IMR-90 (cell line): ENCODE results near the gene ZBTB40. TPM values are rescaled to one million over a fixed set of nuclear protein-coding genes. Genes with fewer than 3 reads are reported as not detected.

Experiments used
- ATAC-seq: fragments of 200-7000 bp; cut with Tn5 transposase; 2 replicates; pipeline ENCODE4 v1.9.1; 2020; ENCODE audit warnings: low read depth, mild to moderate bottlenecking, moderate library complexity
- BruUV-seq: library from RNA; stranded (reverse); fragments of 400-500 nt; replicated peaks from 2 replicates; lab custom pipeline; 2021; lab: Mats Ljungman, UMichigan
- CTCF ChIA-PET: fragments of 300-600 bp; formaldehyde crosslinking; extraction: SDS; loops from one replicate; lab custom pipeline; 2021; ENCODE audit warnings: antibody characterized with exemption; lab: Yijun Ruan, JAX
- POLR2A ChIA-PET: fragments of 300-600 bp; sonication (Branson Sonifier 250); formaldehyde crosslinking; loops from one replicate; lab custom pipeline; 2022; ENCODE audit warnings: antibody characterized with exemption; ENCODE audit not compliant: unreplicated experiment; lab: Charles Lee
- DNase-seq: peaks from one replicate; pipeline ENCODE4 v3.0.0; 2013
- H2AFZ ChIP-seq: replicated peaks from 2 replicates; pipeline ENCODE3; 2013; ENCODE audit warnings: low read length, mild to moderate bottlenecking; ENCODE audit not compliant: poor library complexity
- H2AK5ac ChIP-seq: 2 replicates; pipeline ENCODE4 v1.6.1; 2013; ENCODE audit warnings: low read depth, low read length, inconsistent platforms
- H2AK9ac ChIP-seq: replicated peaks from 2 replicates; pipeline ENCODE3; 2013; ENCODE audit warnings: mild to moderate bottlenecking, low read depth, low read length, moderate library complexity; ENCODE audit not compliant: poor library complexity
- H2BK120ac ChIP-seq: 2 replicates; pipeline ENCODE4 v1.6.1; 2013; ENCODE audit warnings: low read depth, low read length, inconsistent platforms
- H2BK15ac ChIP-seq: 3 replicates; pipeline ENCODE4 v1.6.1; 2013; ENCODE audit warnings: low read depth, low read length, inconsistent platforms
- H2BK20ac ChIP-seq: 2 replicates; pipeline ENCODE4 v1.6.1; 2013; ENCODE audit warnings: low read depth, mild to moderate bottlenecking, inconsistent platforms, low read length, moderate library complexity
- H2BK5ac ChIP-seq: 2 replicates; pipeline ENCODE4 v1.6.1; 2013; ENCODE audit warnings: mild to moderate bottlenecking, low read depth, low read length, inconsistent platforms; ENCODE audit not compliant: poor library complexity, severe bottlenecking
- H3K14ac ChIP-seq: replicated peaks from 2 replicates; pipeline ENCODE4 v1.6.1; 2013; ENCODE audit warnings: low read depth, low read length, inconsistent platforms
- H3K18ac ChIP-seq: 2 replicates; pipeline ENCODE4 v1.6.1; 2013; ENCODE audit warnings: low read depth, low read length, control low read depth
- H3K23ac ChIP-seq: 2 replicates; pipeline ENCODE4 v1.6.1; 2013; ENCODE audit warnings: low read depth, low read length, inconsistent platforms
- H3K27ac ChIP-seq: 2 replicates; pipeline ENCODE4 v1.5.1; 2013; ENCODE audit warnings: mild to moderate bottlenecking, control low read depth, low read length; ENCODE audit not compliant: insufficient read depth
- H3K27me3 ChIP-seq: 2 replicates; pipeline ENCODE4 v1.6.1; 2013; ENCODE audit warnings: low read length; ENCODE audit not compliant: control insufficient read depth, insufficient read depth
- H3K36me3 ChIP-seq: 2 replicates; pipeline ENCODE4 v1.6.1; 2013; ENCODE audit warnings: low read length, mixed read lengths; ENCODE audit not compliant: control insufficient read depth, insufficient read depth
- H3K4ac ChIP-seq: 2 replicates; pipeline ENCODE4 v1.6.1; 2013; ENCODE audit warnings: low read depth, low read length, inconsistent platforms
- H3K4me1 ChIP-seq: 2 replicates; pipeline ENCODE4 v1.6.1; 2013; ENCODE audit warnings: low read length, mixed read lengths; ENCODE audit not compliant: control insufficient read depth, insufficient read depth
- H3K4me2 ChIP-seq: 2 replicates; pipeline ENCODE4 v1.6.1; 2013; ENCODE audit warnings: low read depth, mild to moderate bottlenecking, control low read depth, low read length, moderate library complexity
- H3K4me3 ChIP-seq: 2 replicates; pipeline ENCODE4 v1.5.1; 2013; ENCODE audit warnings: low read depth, mild to moderate bottlenecking, control low read depth, low read length, moderate library complexity; ENCODE audit not compliant: insufficient read depth
- H3K56ac ChIP-seq: 2 replicates; pipeline ENCODE4 v1.6.1; 2013; ENCODE audit warnings: low read length, inconsistent platforms; ENCODE audit not compliant: insufficient read depth; ENCODE audit errors: extremely low read depth
- H3K79me1 ChIP-seq, 2 experiments: 2 replicates each; pipeline ENCODE4 v1.6.1; 2013; ENCODE audit warnings: low read length in 2 of 2, inconsistent platforms in 1 of 2, low read depth in 1 of 2
- H3K9ac ChIP-seq: 2 replicates; pipeline ENCODE4 v1.6.1; 2013; ENCODE audit warnings: low read depth, low read length, control low read depth
- H3K9me1 ChIP-seq: 2 replicates; pipeline ENCODE4 v1.6.1; 2013; ENCODE audit warnings: low read length, inconsistent platforms; ENCODE audit not compliant: insufficient read depth
- H3K9me3 ChIP-seq: 2 replicates; pipeline ENCODE4 v1.6.1; 2013; ENCODE audit warnings: low read length; ENCODE audit not compliant: control insufficient read depth, insufficient read depth
- H4K20me1 ChIP-seq: 2 replicates; pipeline ENCODE4 v1.6.1; 2013; ENCODE audit warnings: low read length, inconsistent platforms; ENCODE audit not compliant: insufficient read depth
- H4K5ac ChIP-seq: 2 replicates; pipeline ENCODE4 v1.6.1; 2013; ENCODE audit warnings: mild to moderate bottlenecking, low read depth, low read length, control low read depth
- H4K8ac ChIP-seq, 2 experiments: 2 replicates each; pipeline ENCODE4 v1.6.1; 2013; ENCODE audit warnings: low read depth in 2 of 2, low read length in 2 of 2, control low read depth in 1 of 2, inconsistent platforms in 1 of 2
- H4K91ac ChIP-seq: 2 replicates; pipeline ENCODE4 v1.6.1; 2013; ENCODE audit warnings: low read depth, low read length, inconsistent platforms; ENCODE audit not compliant: insufficient read depth
- BHLHE40 ChIP-seq: fragments of 150-350 bp; IDR thresholded peaks from 2 replicates; pipeline ENCODE4 v1.6.1; 2016; ENCODE audit warnings: mild to moderate bottlenecking, low read depth, low read length
- CEBPB ChIP-seq: IDR thresholded peaks from 2 replicates; pipeline ENCODE4 v1.6.1; 2012; ENCODE audit warnings: low read depth, low read length, improper control_type of control experiment
- CTCF ChIP-seq: conservative IDR thresholded peaks from 2 replicates; pipeline ENCODE4 v1.5.1; 2012; ENCODE audit warnings: mild to moderate bottlenecking, low read depth, low read length, improper control_type of control experiment
- FOS ChIP-seq: fragments of 150-350 bp; IDR thresholded peaks from 2 replicates; pipeline ENCODE4 v1.6.1; 2016; ENCODE audit warnings: low read depth, low read length
- MAFK ChIP-seq: IDR thresholded peaks from 2 replicates; pipeline ENCODE4 v1.6.1; 2012; ENCODE audit warnings: low read depth, low read length, improper control_type of control experiment
- MAZ ChIP-seq: IDR thresholded peaks from 2 replicates; pipeline ENCODE4 v1.6.1; 2012; ENCODE audit warnings: low read depth, mild to moderate bottlenecking, low read length, improper control_type of control experiment, moderate library complexity, borderline replicate concordance
- POLR2A ChIP-seq: IDR thresholded peaks from 2 replicates; pipeline ENCODE4 v1.6.1; 2012; ENCODE audit warnings: mild to moderate bottlenecking, low read depth, low read length
- RAD21 ChIP-seq: IDR thresholded peaks from 2 replicates; pipeline ENCODE4 v1.6.1; 2012; ENCODE audit warnings: low read length, improper control_type of control experiment
- RFX5 ChIP-seq: IDR thresholded peaks from 2 replicates; pipeline ENCODE4 v1.8.0; 2012; ENCODE audit warnings: low read depth, mild to moderate bottlenecking, low read length, moderate library complexity
- WGBS, 2 experiments: methylation state at CpG; one replicate each; pipeline versions ENCODE4 v1.1.5 to v1.1.7; 2013; ENCODE audit warnings: missing lambda C conversion rate in 2 of 2; ENCODE audit not compliant: insufficient read length in 1 of 2; ENCODE audit errors: extremely low coverage in 2 of 2; 5-methylcytosine and 5-hydroxymethylcytosine counted together
- dilution Hi-C: fragments of 300-500 bp; cut with HindIII; formaldehyde crosslinking; loops from one replicate; pipeline ENCODE4 v1.14.3; 2018; ENCODE audit warnings: low sequenced_read_pairs; ENCODE audit not compliant: unreplicated experiment
- in situ Hi-C: fragments of 300-500 bp; cut with MboI; formaldehyde crosslinking; loops from 3 replicates; pipeline ENCODE4 v1.14.3; 2019; ENCODE audit warnings: low sequenced_read_pairs, inconsistent platforms, mixed read lengths
- intact Hi-C: fragments of 100-400 bp; cut with micrococcal nuclease; formaldehyde crosslinking; loops from 2 replicates; pipeline ENCODE4 v1.10.0; 2022
- polyA plus RNA-seq, 3 experiments: library from polyadenylated mRNA; depleted of rRNA; stranded (reverse); fragments of >200 nt; gene quantifications; 2 replicates each; pipeline ENCODE4 v1.2.3, GENCODE V29; 2012; ENCODE audit warnings: low replicate concordance in 1 of 3
- total RNA-seq: library from RNA; depleted of rRNA; stranded (reverse); fragments of >200 nt; gene quantifications from 2 replicates; pipeline ENCODE4 v1.2.3, GENCODE V29; 2012

Gene ZBTB40
- total and polyA plus RNA-seq, 2 of the 4 experiments (the other 2 are of a cell fraction): 6.0 to 9.7 TPM

- DNase-seq: no peak
- H3K56ac ChIP-seq: no peak overlapping the region
- no peak for ATAC-seq
- no peak overlapping the region for H3K4ac ChIP-seq
- TF ChIP-seq CEBPB (no peak), MAFK (no peak), FOS (no peak), RAD21 (no peak), CTCF (no peak), RFX5 (no peak), BHLHE40 (no peak), MAZ (no peak), POLR2A (no peak)
- no peak overlapping the region for H2BK20ac ChIP-seq
- ChIA-PET POLR2A (no interaction called here), CTCF (no interaction called here)
- no peak overlapping the region for H2AK5ac ChIP-seq
- H3K9me3 ChIP-seq: no peaks in the 10 kb centered on the region
- no CpG with 5 or more reads among the region's 5 CpGs for WGBS, 2 experiments
- no peak overlapping the region for H2BK15ac ChIP-seq
- no peak overlapping the region for H3K4me3 ChIP-seq
- H3K9me1 ChIP-seq: peaks cover 7% of the 10 kb centered on the region; the same call in 1 of the 2 replicates
- H3K79me1 ChIP-seq: peaks cover 11 to 32% of the 10 kb centered on the region in 2 experiments; a peak in 3 of 4 replicates
- H3K27ac ChIP-seq: no peak overlapping the region
- H3K18ac ChIP-seq: no peak overlapping the region
- H3K9ac ChIP-seq: no peak overlapping the region
- H3K23ac ChIP-seq: no peak overlapping the region
- no peaks in the 10 kb centered on the region for H3K36me3 ChIP-seq
- H2BK120ac ChIP-seq: no peak overlapping the region
- H2AFZ ChIP-seq: no peak overlapping the region
- H4K91ac ChIP-seq: no peak overlapping the region
- no peak overlapping the region for H4K8ac ChIP-seq
- no TSS peak for BruUV-seq
- intact Hi-C loops: no loop called here
- dilution Hi-C loops: no loop called here
- H3K14ac ChIP-seq: no peak overlapping the region
- no peak overlapping the region for H3K4me2 ChIP-seq
- in situ Hi-C loops: no loop called here
- peaks cover 5% of the 10 kb centered on the region; the same call in 1 of the 2 replicates for H4K20me1 ChIP-seq
- no peak overlapping the region for H2AK9ac ChIP-seq
- H3K27me3 ChIP-seq: no peaks in the 10 kb centered on the region
- H2BK5ac ChIP-seq: no peak overlapping the region
- no peak overlapping the region for H4K5ac ChIP-seq
- 0 out of 2 replicates have a peak, but pooled peaks cover 2% of the 10 kb centered on the region for H3K4me1 ChIP-seq
Measured at GRCh38 chr1:22476566-22476965, 24.9 kb downstream of the ZBTB40 start.
